ENCODE measurements around the gene LCN12. TPM values are rescaled to one million over a fixed set of nuclear protein-coding genes. Genes with fewer than 3 reads are reported as not detected.

Gene LCN12
- total and polyA plus RNA-seq, 11 donors = 0.46 to 23.7 (median 4.2) TPM

- H3K27ac ChIP-seq = no peak overlapping the region
- 95 to 97% (median 96%) methylated on average over 24 to 29 of the region's 29 CpGs for WGBS, 4 donors
- ATAC-seq = no peak
- no peak for TF ChIP-seq POLR2A (IDR thresholded peaks at IDR 0.05)
- TF ChIP-seq CTCF (IDR thresholded peaks at IDR 0.05) = no peak
- no peaks in the 10 kb centered on the region for H3K27me3 ChIP-seq
- intact Hi-C loops (cut with DNase I) = no loop called here
- H3K4me1 ChIP-seq = peaks cover 0 to 21% (median 17%) of the 10 kb centered on the region in 12 donors
- DNase-seq = no peak
- peaks cover 0 to 64% (median 36%) of the 10 kb centered on the region in 9 donors for H3K36me3 ChIP-seq
- H3K4me3 ChIP-seq = no peak overlapping the region
- H3K9me3 ChIP-seq = no peaks in the 10 kb centered on the region
Measured at GRCh38 chr9:136907011-136907914, 44.8 kb upstream of the LCN12 start.

GRCh38 chr9:136910197-136910900 lies 41.7 kb upstream of the LCN12 start:
- Histone ChIP-seq H3K9me3 (no peaks in the 10 kb centered on the region), H3K4me1 (no peaks in the 10 kb centered on the region), H3K27me3 (no peaks in the 10 kb centered on the region), H3K36me3 (peaks cover 0 to 95% (median 57%) of the 10 kb centered on the region in 9 donors), H3K27ac (no peak overlapping the region), H3K4me3 (no peak overlapping the region)
- DNase-seq (no peak), ATAC-seq (no peak)
- TF ChIP-seq CTCF (IDR thresholded peaks at IDR 0.05) (no peak), POLR2A (IDR thresholded peaks at IDR 0.05) (no peak)
- intact Hi-C loops (cut with DNase I) = no loop called here
- WGBS, 4 donors = 89 to 95% (median 94%) methylated on average over 11 to 12 of the region's 12 CpGs

GRCh38 chr9:136910901-136911245 lies 41.2 kb upstream of the LCN12 start:
- Histone ChIP-seq H3K27me3 (no peaks in the 10 kb centered on the region), H3K4me1 (no peaks in the 10 kb centered on the region), H3K4me3 (no peak overlapping the region), H3K36me3 (peaks cover 0 to 95% (median 61%) of the 10 kb centered on the region in 9 donors), H3K27ac (no peak overlapping the region), H3K9me3 (no peaks in the 10 kb centered on the region)
- DNase-seq (no peak), ATAC-seq (no peak)
- intact Hi-C loops (cut with DNase I) = no loop called here
- TF ChIP-seq POLR2A (IDR thresholded peaks at IDR 0.05) = no peak
- no peak for TF ChIP-seq CTCF (IDR thresholded peaks at IDR 0.05)
- 83 to 91% (median 88%) methylated on average over 11 to 12 of the region's 12 CpGs for WGBS, 4 donors

All from heart left ventricle (tissue), 16 donors.